ENCODE results near the gene CDKL5.

DNA sequence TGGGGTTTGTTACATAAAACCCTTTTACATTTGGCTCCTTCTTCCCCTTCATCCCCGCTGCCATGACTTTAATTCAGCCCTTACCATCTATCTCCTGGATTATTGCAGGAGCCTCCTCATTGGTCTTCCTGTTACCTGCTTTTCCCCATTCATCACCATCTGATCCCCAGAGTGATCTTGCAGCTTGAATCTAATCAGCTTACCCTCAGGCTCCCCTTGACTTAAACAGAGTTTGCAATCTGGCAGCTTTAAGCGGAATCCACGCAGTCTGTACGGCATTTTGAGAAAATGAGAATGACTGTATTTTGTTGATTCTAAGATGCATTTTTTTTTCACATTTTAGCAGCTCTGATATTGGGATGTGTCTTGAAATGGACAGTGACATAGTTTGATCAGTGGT, 267.1 kb downstream of the CDKL5 start:
- TF ChIP-seq, protein P1, sequence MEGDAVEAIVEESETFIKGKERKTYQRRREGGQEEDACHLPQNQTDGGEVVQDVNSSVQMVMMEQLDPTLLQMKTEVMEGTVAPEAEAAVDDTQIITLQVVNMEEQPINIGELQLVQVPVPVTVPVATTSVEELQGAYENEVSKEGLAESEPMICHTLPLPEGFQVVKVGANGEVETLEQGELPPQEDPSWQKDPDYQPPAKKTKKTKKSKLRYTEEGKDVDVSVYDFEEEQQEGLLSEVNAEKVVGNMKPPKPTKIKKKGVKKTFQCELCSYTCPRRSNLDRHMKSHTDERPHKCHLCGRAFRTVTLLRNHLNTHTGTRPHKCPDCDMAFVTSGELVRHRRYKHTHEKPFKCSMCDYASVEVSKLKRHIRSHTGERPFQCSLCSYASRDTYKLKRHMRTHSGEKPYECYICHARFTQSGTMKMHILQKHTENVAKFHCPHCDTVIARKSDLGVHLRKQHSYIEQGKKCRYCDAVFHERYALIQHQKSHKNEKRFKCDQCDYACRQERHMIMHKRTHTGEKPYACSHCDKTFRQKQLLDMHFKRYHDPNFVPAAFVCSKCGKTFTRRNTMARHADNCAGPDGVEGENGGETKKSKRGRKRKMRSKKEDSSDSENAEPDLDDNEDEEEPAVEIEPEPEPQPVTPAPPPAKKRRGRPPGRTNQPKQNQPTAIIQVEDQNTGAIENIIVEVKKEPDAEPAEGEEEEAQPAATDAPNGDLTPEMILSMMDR (IDR thresholded peaks at IDR 0.05), result no peak
- TF ChIP-seq EZH2 (IDR thresholded peaks at IDR 0.05; ENCODE audit: borderline replicate concordance, insufficient read depth, low read depth, low read length, poor library complexity, severe bottlenecking), result no peak

Data from B cell (primary cell).